CD4-positive, alpha-beta T cell treated with Interleukin-2 at 100 ng/mL for 4 hours (primary cell): ENCODE results near the gene INSM1.
"Not testable (repeated sequence)": the region's sequence is repeated elsewhere in the genome, so short reads cannot be mapped to it uniquely, and the experiment has no call there.

Source experiments
- DNase-seq: peaks from one replicate; pipeline ENCODE4 v3.0.0-alpha.2; 2020; ENCODE audit warnings: low spot score

The INSM1 gene

GRCh38 chr20:20367575-20368417 lies at the start of gene INSM1:
INSM1 (plus strand) TSS chr20:20368104; CDS start chr20:20368268, 164 bp downstream.
- DNase-seq: no peak

- no peak for DNase-seq
Measured at GRCh38 chr20:20318365-20319161, 49.3 kb upstream of the INSM1 start.

- DNase-seq: no peak
Measured at GRCh38 chr20:20321134-20321533, 46.8 kb upstream of the INSM1 start.

- no peak for DNase-seq
Measured at GRCh38 chr20:20321917-20322316, 46.0 kb upstream of the INSM1 start.

GRCh38 chr20:20322912-20323311 lies 45.0 kb upstream of the INSM1 start:
- no peak for DNase-seq

- no peak for DNase-seq
Measured at GRCh38 chr20:20327746-20328145, 40.2 kb upstream of the INSM1 start.

- DNase-seq: no peak
Measured at GRCh38 chr20:20329564-20329963, 38.3 kb upstream of the INSM1 start.

GRCh38 chr20:20331156-20331555 lies 36.7 kb upstream of the INSM1 start:
- DNase-seq: no peak

GRCh38 chr20:20331817-20332216 lies 36.1 kb upstream of the INSM1 start:
- no peak for DNase-seq

- DNase-seq: no peak
Measured at GRCh38 chr20:20333866-20334265, 34.0 kb upstream of the INSM1 start.

- no peak for DNase-seq
Measured at GRCh38 chr20:20334489-20334888, 33.4 kb upstream of the INSM1 start.

- no peak for DNase-seq
Measured at GRCh38 chr20:20338133-20338730, 29.7 kb upstream of the INSM1 start.

- no peak for DNase-seq
Measured at GRCh38 chr20:20340443-20340842, 27.5 kb upstream of the INSM1 start.

GRCh38 chr20:20341371-20341770 lies 26.5 kb upstream of the INSM1 start:
- no peak for DNase-seq

GRCh38 chr20:20342066-20342465 lies 25.8 kb upstream of the INSM1 start:
- no peak for DNase-seq

GRCh38 chr20:20343932-20344331 lies 24.0 kb upstream of the INSM1 start:
- DNase-seq: no peak

GRCh38 chr20:20344476-20344875 lies 23.4 kb upstream of the INSM1 start:
- DNase-seq: no peak

GRCh38 chr20:20353576-20353975 lies 14.3 kb upstream of the INSM1 start:
- DNase-seq: no peak

GRCh38 chr20:20355503-20355902 lies 12.4 kb upstream of the INSM1 start:
- not testable (repeated sequence) for DNase-seq

- DNase-seq: no peak
Measured at GRCh38 chr20:20358801-20359200, 9.1 kb upstream of the INSM1 start.

- no peak for DNase-seq
Measured at GRCh38 chr20:20359628-20360027, 8.3 kb upstream of the INSM1 start.

- peak; percentile 27 for DNase-seq
Measured at GRCh38 chr20:20360464-20360863, 7.4 kb upstream of the INSM1 start.
